Osteocyte (in vitro differentiated cells): ENCODE data around the gene SLC6A12. TPM values are rescaled to one million over a fixed set of nuclear protein-coding genes. Genes with fewer than 3 reads are reported as not detected.

Experiments used
- DNase-seq: peaks from one replicate; pipeline ENCODE4 v3.0.0; 2021; ENCODE audit warnings: mixed read lengths; ENCODE audit not compliant: unreplicated experiment; ENCODE audit errors: extremely low spot score
- H3K27ac Mint-ChIP-seq: one replicate; pipeline ENCODE4 v1.8.0; 2021; ENCODE audit warnings: mild to moderate bottlenecking, mixed read lengths; ENCODE audit not compliant: unreplicated experiment
- H3K27me3 Mint-ChIP-seq: one replicate; pipeline ENCODE4 v1.8.0; 2021; ENCODE audit warnings: mixed read lengths; ENCODE audit not compliant: unreplicated experiment
- H3K36me3 Mint-ChIP-seq: one replicate; pipeline ENCODE4 v1.8.0; 2021; ENCODE audit warnings: mixed read lengths; ENCODE audit not compliant: unreplicated experiment
- H3K4me1 Mint-ChIP-seq: one replicate; pipeline ENCODE4 v1.8.0; 2021; ENCODE audit warnings: mixed read lengths; ENCODE audit not compliant: unreplicated experiment
- H3K4me3 Mint-ChIP-seq: one replicate; pipeline ENCODE4 v1.8.0; 2021; ENCODE audit warnings: mild to moderate bottlenecking, moderate library complexity, mixed read lengths; ENCODE audit not compliant: unreplicated experiment
- H3K9me3 Mint-ChIP-seq: one replicate; pipeline ENCODE4 v1.8.0; 2021; ENCODE audit warnings: mixed read lengths; ENCODE audit not compliant: unreplicated experiment
- total RNA-seq: library from RNA; stranded (reverse); gene quantifications from 2 replicates; pipeline ENCODE4 v1.2.1, GENCODE V29; 2021
- TF ChIP-seq, protein P1 (sequence below): fragments of 200-600 bp; sonication (generic); IDR thresholded peaks from 2 replicates; pipeline ENCODE4 v1.5.0; 2021; ENCODE audit warnings: antibody characterized with exemption, mild to moderate bottlenecking, moderate library complexity

Gene SLC6A12
- total RNA-seq, 1 donor from 2014 or later: not detected

- Mint-ChIP-seq H3K9me3 (no peaks in the 10 kb centered on the region), H3K4me3 (no peak overlapping the region), H3K36me3 (no peaks in the 10 kb centered on the region), H3K27me3 (peaks cover 61% of the 10 kb centered on the region), H3K4me1 (no peaks in the 10 kb centered on the region), H3K27ac (no peak overlapping the region)
- TF ChIP-seq, protein P1, sequence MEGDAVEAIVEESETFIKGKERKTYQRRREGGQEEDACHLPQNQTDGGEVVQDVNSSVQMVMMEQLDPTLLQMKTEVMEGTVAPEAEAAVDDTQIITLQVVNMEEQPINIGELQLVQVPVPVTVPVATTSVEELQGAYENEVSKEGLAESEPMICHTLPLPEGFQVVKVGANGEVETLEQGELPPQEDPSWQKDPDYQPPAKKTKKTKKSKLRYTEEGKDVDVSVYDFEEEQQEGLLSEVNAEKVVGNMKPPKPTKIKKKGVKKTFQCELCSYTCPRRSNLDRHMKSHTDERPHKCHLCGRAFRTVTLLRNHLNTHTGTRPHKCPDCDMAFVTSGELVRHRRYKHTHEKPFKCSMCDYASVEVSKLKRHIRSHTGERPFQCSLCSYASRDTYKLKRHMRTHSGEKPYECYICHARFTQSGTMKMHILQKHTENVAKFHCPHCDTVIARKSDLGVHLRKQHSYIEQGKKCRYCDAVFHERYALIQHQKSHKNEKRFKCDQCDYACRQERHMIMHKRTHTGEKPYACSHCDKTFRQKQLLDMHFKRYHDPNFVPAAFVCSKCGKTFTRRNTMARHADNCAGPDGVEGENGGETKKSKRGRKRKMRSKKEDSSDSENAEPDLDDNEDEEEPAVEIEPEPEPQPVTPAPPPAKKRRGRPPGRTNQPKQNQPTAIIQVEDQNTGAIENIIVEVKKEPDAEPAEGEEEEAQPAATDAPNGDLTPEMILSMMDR: no peak
- DNase-seq: peak; percentile 73
Measured at GRCh38 chr12:229441-230191, 15.7 kb upstream of the SLC6A12 start.

GRCh38 chr12:228846-229200, 14.9 kb upstream of the SLC6A12 start:
- no peaks in the 10 kb centered on the region for H3K36me3 Mint-ChIP-seq
- TF ChIP-seq, protein P1: no peak
- no peaks in the 10 kb centered on the region for H3K9me3 Mint-ChIP-seq
- DNase-seq: peak; percentile 51
- no peaks in the 10 kb centered on the region for H3K4me1 Mint-ChIP-seq
- peaks cover 61% of the 10 kb centered on the region for H3K27me3 Mint-ChIP-seq
- no peak overlapping the region for H3K27ac Mint-ChIP-seq
- no peak overlapping the region for H3K4me3 Mint-ChIP-seq

GRCh38 chr12:227923-228845, 14.2 kb upstream of the SLC6A12 start:
- TF ChIP-seq, protein P1: no peak
- Mint-ChIP-seq H3K27me3 (peaks cover 66% of the 10 kb centered on the region), H3K9me3 (no peaks in the 10 kb centered on the region), H3K4me3 (no peak overlapping the region), H3K4me1 (no peaks in the 10 kb centered on the region), H3K36me3 (no peaks in the 10 kb centered on the region), H3K27ac (no peak overlapping the region)
- peak; percentile 64 for DNase-seq

GRCh38 chr12:227286-227915, 13.4 kb upstream of the SLC6A12 start:
- H3K4me1 Mint-ChIP-seq: no peaks in the 10 kb centered on the region
- H3K27me3 Mint-ChIP-seq: peaks cover 70% of the 10 kb centered on the region
- TF ChIP-seq, protein P1: no peak
- H3K9me3 Mint-ChIP-seq: no peaks in the 10 kb centered on the region
- H3K36me3 Mint-ChIP-seq: no peaks in the 10 kb centered on the region
- no peak overlapping the region for H3K4me3 Mint-ChIP-seq
- DNase-seq: peak; percentile 74
- H3K27ac Mint-ChIP-seq: no peak overlapping the region

DNA sequence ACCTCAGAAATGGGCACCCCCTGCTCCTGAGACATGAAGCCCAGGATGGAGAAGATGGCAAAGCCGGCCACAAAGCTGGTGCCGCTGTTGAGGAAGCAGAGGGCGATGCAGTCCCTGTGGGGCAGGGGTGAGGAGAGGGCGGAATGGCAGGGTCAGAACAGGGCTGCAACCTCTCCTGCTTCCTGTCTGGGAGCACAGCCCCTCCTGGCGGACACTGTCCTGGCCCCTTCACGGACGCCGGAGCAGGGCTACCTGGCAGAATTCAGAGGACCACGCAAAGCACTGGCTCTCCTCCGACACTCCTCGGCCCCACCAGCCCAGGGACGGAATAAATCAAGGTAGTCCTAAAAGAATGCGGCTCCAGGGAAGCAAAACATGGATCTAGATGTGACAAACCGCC, 12.4 kb upstream of the SLC6A12 start:
- Mint-ChIP-seq H3K9me3 (no peaks in the 10 kb centered on the region), H3K27me3 (peaks cover 71% of the 10 kb centered on the region), H3K4me3 (no peak overlapping the region), H3K4me1 (no peaks in the 10 kb centered on the region), H3K36me3 (no peaks in the 10 kb centered on the region), H3K27ac (no peak overlapping the region)
- no peak for DNase-seq
- TF ChIP-seq, protein P1: no peak
